HL-60/S4 treated with phorbol 12-myristate 13-acetate at 8.2 ng/mL for 4 days and 3 days (cell line): Measurements from ENCODE around the gene TMSB4X.

Experiments used
- in situ Hi-C: fragments of 300-500 bp; cut with MboI; formaldehyde crosslinking; loops from 2 replicates; pipeline ENCODE4 v1.15.0; 2022; ENCODE audit warnings: low sequenced_read_pairs

The TMSB4X gene

GRCh38 chrX:12991575-12991974, 16.7 kb downstream of the TMSB4X start:
- in situ Hi-C loops, result no loop called here

- in situ Hi-C loops, result no loop called here
Measured at GRCh38 chrX:12992544-12993118, 17.7 kb downstream of the TMSB4X start.

GRCh38 chrX:12993826-12994225, 18.9 kb downstream of the TMSB4X start:
- in situ Hi-C loops, result no loop called here

- in situ Hi-C loops, result no loop called here
Measured at GRCh38 chrX:12994321-12994720, 19.4 kb downstream of the TMSB4X start.

DNA sequence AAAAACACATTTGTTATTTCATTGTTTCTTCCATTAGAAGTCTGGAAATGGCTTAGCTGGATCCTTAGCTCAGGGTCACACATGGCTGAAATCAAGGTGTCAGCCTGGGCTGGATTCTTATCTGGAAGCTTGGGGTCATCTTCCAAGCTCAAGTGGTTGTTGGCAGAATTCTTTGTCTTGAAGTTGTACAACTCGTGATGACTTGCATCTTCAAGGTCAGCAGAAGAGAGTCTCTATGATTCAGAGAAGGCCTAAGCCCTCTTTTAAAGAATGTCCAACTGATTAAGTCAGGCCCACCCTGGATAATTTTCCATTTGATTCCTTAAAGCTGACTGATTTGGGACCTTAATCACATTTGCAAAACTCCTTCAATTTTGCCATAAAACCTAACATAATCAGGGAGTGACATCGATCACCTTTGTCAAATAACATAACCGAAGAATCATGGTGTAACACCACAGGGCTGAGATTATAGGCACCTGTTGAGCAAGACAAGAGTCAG, 22.1 kb downstream of the TMSB4X start:
- in situ Hi-C loops, result no loop called here

DNA sequence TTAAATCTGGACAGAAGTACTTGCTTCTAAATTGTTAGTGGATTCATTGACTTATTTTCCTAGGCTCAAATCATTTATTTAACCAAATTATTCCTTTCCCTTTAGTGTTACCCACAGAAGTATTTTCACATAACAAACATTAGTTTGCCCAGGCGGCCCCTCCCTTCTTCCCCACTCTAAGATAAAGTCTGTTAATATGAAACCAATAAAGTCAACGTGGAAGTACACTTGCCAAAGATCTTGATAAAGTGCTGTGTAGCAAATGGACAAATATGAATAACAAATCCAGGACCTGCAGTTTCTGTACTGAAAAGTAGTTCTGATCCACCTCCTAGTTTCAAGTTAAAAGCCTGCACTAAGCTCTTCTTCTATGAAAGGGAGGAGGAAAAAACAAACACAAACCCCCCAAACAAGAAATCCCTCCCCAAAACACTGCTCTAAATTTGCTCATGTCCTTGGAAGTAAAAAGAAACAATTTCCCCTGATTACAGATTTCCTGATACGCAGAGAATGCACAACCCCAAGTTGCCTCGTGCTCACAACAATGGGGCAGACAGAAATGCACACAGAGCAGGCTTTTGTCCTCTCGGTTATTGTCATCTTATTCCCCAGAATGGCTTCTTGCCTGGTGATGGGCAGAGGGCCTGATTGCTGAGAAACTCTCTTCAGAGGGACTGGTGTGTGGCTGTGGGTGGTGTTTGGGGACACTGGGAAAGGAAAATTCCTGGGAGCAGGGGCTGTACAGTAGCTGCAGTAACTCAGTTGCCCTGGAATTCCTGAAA, 23.2 kb downstream of the TMSB4X start:
- in situ Hi-C loops, result no loop called here

- in situ Hi-C loops, result no loop called here
Measured at GRCh38 chrX:12999422-12999821, 24.5 kb downstream of the TMSB4X start.

DNA sequence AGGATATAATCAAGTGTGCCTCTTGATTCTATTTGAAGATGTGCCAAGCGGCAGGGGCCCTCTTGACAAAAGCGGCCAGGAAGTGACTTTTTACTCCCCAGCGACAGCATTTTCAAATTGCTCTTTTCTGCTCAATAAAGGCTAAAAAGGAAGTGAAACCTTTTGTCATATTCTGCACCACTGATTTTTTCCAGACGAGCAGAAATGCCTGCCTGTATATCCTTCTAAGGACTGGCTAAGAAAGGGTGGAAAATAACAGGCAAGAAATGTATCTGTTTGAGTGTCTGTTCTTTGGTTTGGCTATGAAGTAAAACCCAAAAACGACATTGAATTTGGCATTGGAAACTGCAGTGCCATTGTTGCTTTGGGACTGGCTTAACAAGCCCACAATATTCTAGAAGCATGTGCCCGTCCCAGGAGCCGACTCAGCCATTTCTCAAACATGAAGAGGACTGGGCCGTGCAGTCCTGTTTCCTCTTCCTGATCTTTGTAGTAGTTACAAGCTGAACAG, 25.4 kb downstream of the TMSB4X start:
- in situ Hi-C loops, result no loop called here

DNA sequence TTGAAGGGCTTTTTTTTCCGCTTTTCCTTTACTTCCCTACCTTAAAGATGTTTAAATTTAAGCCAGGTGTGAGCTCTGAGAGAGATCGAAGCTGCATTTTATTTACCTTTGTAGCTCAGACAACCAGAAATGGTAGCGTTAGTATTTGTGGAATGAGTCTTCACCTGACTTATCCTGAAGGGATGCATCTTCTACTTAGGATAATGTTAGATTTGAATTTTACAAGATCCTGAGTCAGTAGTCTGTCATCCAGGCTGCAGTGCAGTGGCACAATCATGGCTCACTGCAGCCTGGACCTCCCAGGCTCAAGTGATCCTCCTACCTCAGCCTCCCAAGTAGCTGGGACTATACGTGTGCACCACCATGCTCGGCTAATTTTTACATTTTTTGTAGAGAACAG, 26.2 kb downstream of the TMSB4X start:
- in situ Hi-C loops, result no loop called here

DNA sequence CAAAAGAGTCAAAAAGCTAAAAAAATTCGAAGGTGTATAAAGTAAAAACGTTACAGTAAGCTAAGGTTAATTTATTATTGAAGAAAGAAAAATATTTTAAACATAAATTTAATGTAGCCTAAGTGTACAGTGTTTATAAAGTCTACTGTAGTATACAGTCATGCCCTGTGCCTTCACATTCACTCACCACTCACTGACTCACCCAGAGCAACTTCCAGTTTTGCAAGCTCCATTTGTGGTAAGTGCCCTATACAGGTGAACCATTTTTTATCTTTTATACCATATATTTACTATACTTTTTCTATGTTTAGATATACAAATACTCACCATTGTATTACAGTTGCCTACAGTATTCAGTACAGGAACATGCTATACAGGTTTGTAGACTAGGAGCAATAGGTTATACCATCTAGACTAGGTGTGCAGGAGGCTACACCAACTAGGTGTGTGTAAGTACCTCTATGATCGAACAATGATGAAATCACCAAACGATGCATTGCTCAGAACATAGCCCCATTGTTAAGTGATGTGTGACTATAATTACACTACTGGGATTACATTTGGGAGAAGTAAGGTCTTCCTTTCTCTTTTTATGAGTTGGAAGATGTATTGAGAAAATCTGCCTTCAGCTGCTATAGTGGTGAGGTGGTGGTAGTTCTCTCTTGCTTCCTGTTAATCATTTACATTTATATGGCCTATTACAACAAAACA, 27.2 kb downstream of the TMSB4X start:
- in situ Hi-C loops, result no loop called here

- in situ Hi-C loops, result no loop called here
Measured at GRCh38 chrX:13005661-13006473, 31.0 kb downstream of the TMSB4X start.

DNA sequence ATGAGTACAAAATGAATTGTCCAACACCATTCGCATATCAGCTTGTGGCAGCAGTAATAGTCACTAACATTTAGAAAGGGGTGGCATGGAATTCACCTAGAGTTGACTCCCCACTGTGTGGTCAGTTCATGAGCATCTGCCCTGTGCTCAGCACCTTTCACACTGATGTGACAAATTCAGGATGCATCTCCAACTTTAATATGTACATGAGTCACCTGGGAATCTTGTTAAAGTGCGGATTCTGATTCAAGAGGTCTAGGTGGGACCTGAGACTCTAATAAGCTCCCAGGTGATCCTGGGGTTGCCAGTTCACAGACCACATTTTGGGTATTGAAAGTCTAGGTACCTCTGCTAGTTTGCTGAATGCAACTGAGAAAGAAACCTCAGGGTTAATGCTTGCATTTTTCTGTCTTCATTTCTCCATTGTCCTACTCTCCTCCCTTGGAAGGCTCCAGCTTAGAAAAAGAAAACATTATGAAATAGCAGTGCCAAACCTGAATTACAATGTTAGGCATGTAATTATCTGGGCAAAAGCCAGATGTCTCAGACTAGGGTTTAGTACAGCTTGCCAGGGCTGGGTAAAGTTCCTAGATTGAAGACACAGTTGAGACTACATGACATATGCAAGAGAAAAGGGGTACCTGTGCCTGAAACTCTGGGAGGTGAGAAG, 32.7 kb downstream of the TMSB4X start:
- in situ Hi-C loops, result no loop called here

DNA sequence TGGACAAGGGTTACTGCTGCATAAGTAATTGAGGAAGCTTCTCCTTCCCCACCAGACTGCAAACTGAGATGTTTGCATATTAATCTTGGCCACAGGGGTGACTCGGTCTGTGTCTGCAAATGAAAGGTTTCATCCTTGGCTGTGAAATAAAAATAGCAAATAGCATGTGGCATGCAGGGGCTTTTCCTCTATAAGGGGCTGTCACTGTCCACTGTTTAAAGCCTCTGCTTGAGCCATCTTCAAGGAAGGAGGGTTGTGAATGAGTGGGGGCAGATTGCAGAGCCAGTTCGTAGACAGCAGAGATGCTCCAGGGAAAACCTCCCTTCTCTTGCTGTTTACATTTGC, 33.3 kb downstream of the TMSB4X start:
- in situ Hi-C loops, result no loop called here

DNA sequence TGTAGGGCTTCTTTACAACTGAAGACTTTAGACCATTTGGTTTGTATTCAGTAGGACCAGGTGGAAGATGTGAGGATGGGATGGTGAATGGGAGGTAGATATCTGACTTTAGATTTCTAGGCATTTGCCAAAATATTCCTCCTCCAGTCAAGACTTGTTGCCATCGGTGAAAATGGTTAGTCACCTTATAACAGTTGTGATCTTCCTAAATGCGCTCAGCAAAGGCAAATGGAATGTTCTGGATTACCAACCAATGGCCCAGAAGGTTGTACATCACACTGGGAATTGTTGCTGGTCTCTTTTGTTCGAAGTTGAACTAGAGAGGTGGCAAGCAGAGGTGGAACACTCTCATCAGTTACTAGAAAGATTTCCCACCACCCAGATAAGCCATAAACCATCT, 33.9 kb downstream of the TMSB4X start:
- in situ Hi-C loops, result no loop called here

DNA sequence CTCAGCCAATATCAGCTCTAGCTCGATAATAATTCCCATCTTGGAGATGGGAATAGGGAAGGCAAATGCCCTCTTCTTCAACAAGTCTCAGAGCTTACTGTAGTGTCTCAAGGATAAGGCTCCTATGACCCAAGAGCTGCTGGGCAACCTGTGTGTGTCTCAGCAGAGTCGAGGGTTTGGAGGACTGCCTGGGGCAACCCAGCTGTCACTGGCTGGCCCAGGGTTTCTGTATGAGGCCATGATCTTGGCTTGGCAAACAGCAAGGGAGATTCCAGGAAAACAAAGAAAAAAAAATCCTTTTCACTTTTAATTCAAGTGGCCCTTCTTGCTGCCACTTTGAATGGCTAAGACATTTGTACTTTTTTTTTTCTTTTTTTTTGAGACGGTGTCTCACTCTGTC, 34.4 kb downstream of the TMSB4X start:
- in situ Hi-C loops, result no loop called here

GRCh38 chrX:13009844-13010243, 34.9 kb downstream of the TMSB4X start:
- in situ Hi-C loops, result no loop called here

- in situ Hi-C loops, result no loop called here
Measured at GRCh38 chrX:13010546-13010945, 35.6 kb downstream of the TMSB4X start.

GRCh38 chrX:13013363-13014110, 38.6 kb downstream of the TMSB4X start:
- in situ Hi-C loops, result no loop called here
